IPS-18c (cell line): ENCODE results near the gene ANXA6.
"Not testable (repeated sequence)": the region's sequence is repeated elsewhere in the genome, so short reads cannot be mapped to it uniquely, and the experiment has no call there.

Experiments used
- H3K4me3 ChIP-seq: 2 replicates; pipeline ENCODE4 v1.7.0; 2013; ENCODE audit warnings: low read depth, mild to moderate bottlenecking, low read length, moderate library complexity; ENCODE audit not compliant: insufficient read depth
- H3K9me3 ChIP-seq: one replicate; pipeline ENCODE4 v1.6.1; 2013; ENCODE audit warnings: mild to moderate bottlenecking, low read length, moderate library complexity; ENCODE audit not compliant: control insufficient read depth, insufficient read depth

ANXA6 gene

DNA sequence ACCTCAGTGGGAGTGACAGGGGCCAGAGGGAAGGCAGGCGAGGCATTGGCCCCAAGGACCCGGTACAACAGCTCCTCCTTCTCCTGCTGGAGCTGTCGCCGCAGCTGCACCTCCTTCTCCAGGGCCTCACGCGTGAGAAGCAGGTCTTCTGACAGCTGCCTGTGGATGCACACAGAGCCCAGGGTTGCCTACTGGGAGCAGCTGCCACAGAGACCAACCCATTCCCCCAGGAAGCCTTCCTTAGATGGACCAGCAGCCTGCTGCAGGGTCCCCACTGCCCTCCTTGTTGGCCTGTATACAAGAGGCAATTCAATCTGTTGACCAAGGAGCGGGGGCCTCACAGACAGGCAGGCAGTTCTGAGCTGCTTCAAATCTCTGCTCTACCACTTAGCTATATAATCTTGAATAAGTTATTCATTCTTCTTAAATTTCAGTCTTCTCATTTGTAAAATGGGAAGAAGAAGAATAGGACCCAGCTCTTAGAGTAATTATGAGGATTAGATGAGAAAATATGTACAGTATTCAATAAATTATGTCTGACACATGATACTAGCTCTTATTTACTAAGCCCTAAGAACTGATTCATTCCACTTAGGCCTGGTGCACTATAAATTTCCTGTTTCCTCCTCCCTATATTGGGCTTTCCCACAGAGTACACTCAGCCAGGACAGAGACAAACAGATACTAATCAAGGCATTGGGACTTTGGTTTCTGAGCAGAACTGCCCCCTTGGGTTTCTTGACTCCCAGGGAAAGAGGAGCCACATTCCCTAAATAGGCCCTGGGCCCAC is 26.1 kb upstream of the ANXA6 start:
- Histone ChIP-seq H3K4me3 (no peak overlapping the region), H3K9me3 (no peaks in the 10 kb centered on the region)

DNA sequence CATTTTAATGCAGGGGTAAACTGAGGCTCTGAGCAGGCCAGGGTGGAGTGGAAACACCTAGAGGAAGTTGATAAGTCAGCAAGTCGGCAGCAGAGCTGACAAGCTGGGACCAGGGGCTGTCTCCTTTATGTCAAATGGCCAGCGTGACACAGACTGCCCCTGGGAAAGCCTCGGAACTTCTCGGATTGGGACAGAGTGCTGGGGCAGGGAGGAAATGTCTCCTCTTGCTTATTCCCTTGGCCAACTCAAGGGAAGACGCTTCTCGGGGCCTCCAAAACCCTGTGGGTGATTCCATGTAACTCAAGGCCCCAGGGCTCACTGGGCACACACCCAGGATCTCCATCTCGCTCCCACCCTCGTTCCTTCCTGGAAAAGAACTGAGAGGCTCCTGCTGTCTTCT is 25.4 kb upstream of the ANXA6 start:
- no peak overlapping the region for H3K4me3 ChIP-seq
- no peaks in the 10 kb centered on the region for H3K9me3 ChIP-seq

DNA sequence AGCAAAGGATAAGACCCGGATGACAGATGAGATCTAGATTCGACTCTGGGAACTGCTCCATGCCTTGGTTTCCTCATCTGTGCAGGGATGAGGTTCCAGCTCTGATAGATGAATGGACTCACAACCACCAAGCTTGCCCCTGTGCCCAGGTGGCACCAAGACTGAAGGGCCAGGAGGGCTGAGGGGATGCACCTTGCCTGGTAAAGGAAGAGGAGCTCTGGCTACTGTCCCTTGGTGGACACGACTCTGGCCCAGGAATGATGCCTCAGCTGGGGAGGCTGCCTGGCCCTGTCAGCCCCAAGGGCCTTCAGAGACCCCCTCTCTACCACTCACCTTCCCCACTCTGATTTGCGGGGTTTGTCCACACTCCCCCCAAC is 24.9 kb upstream of the ANXA6 start:
- Histone ChIP-seq H3K4me3 (no peak overlapping the region), H3K9me3 (no peaks in the 10 kb centered on the region)

DNA sequence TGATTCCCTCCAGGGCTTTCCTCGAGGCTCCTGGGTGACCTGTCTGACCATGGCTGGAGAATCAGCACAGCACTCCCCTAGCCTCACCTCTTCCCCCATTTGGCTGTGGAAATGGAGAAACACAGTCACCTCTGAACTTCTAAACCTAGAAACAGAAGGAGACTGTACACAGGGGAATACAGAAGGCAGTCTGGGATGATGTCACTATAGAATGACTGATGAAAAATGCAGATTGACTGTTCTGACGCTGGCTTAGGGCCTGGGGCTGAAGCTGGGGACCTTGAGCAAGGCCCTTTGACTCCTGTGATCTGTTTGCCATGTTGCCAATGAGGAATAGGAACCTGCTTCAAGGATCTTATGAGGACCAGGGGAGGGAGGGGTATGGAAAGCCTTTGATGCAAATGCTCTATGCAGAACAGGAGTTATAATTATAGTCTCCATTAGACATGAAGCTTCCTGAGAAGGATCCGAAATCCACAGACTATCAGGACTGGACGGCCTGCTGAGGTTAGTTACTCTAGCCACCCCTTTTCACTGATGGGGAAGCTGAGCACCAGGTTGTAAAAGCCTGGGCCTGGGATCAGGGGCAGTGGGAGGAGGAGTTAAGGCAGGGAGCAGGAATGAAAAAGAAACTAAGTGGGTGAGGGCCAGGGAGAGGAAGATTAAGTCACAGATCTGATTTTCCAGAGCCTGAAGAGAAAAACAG is 24.4 kb upstream of the ANXA6 start:
- Histone ChIP-seq H3K4me3 (no peak overlapping the region), H3K9me3 (no peaks in the 10 kb centered on the region)

DNA sequence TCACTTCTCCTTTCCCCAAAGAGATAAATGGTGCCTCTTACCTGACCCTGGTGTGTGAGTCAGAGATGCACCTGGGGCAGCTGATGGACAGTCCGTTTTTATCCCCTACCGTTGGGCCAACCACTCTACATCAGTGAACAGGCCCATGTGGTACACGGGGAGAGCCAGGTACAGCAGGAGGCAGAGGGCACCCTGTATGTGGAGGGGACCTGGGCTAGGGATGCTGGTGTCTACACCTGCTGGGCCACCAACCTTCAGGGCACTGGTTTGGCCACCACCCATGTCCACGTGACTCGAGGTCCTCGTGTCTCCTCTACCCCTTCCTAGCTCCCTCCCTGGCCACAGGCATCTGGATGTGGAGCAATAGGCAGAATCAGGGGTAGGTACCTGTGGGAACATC is 22.7 kb upstream of the ANXA6 start:
- Histone ChIP-seq H3K9me3 (no peaks in the 10 kb centered on the region), H3K4me3 (no peak overlapping the region)

DNA sequence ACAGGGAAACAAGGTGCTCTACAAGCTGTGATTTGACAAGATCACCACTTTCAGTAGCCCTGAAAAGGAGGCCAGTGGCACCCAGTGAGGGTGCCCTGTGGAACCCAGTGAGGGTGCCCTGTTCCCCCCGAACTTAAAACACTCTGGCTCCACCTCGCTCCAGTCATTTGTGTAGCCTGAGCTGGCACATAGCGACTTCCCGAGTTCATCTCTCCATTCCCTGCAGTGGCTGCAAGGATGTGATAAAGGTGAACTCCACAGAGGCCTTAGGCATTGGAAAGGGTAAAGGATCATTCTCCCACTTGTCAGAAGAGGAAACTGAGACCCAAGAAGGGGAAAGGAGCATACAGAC is 21.9 kb upstream of the ANXA6 start:
- Histone ChIP-seq H3K4me3 (no peak overlapping the region), H3K9me3 (no peaks in the 10 kb centered on the region)

DNA sequence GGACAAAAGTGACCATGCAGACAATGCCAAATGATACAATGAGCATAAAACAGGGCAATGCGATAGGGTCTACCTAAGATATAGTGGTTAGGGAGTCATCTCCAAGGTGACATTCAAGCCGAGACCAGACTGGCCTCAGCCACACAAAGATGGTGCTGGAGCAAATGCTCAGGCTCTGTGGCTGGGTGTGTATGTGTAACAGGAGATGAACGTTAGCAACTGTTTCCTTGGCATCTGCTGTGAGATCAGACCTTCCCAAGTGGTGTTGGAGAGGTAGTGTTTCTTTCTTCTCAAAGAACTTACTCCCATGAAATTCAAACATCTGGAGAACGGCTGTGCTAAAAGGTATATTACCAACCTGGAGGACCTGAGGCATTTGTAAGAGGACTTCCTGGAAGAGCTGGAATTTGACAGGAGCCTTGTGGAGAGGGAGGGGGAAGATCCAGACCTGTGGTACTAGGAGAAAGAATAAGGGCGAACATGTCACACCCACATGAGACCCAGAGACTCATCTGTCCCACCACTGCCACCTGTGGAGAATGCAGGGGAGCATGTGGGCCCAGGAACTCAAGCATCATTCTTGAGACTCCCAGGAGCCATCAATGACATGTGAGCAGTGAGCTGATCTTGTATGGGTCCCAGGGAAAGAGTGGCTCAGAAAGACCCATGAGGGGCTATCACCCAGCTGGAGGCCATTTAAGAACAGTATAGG is 21.4 kb upstream of the ANXA6 start:
- no peak overlapping the region for H3K4me3 ChIP-seq
- no peaks in the 10 kb centered on the region for H3K9me3 ChIP-seq

DNA sequence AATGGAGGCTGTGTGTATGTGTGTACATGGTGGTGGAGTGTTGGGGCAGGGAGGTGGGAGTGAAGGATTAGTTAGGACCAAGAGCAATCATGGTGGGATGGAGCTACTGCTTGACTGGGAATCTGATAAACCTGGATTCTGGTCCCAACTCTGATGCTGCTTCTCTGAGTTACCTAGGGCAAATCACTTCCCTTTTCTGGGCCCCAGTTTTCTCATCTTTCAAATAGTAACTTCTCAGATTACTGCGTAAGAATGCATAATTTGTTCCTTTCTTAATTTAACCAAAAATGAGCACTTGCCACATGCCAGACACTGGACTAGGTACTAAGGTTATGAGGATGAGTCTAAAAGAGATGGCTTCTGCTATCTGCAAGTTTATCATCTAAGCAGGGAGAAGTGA is 20.8 kb upstream of the ANXA6 start:
- Histone ChIP-seq H3K9me3 (no peaks in the 10 kb centered on the region), H3K4me3 (no peak overlapping the region)

DNA sequence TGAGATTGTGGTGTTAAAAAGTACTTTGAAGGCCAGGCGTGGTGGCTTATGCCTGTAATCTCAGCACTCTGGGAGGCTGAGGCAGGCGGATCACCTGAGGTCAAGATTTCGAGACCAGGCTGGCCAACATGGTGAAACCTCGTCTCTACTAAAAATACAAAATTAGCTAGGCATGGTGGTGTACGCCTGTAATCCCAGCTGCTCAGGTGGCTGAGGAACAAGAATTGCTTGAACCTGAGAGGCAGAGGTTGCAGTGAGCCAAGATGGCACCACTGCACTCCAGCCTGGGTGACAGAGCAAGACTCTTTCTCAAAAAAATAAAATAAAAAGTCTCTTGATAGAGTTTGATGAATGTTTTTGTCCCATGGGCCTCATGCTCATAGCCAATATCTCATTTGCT is 18.7 kb upstream of the ANXA6 start:
- H3K4me3 ChIP-seq, H3K9me3 ChIP-seq: not testable (repeated sequence)

DNA sequence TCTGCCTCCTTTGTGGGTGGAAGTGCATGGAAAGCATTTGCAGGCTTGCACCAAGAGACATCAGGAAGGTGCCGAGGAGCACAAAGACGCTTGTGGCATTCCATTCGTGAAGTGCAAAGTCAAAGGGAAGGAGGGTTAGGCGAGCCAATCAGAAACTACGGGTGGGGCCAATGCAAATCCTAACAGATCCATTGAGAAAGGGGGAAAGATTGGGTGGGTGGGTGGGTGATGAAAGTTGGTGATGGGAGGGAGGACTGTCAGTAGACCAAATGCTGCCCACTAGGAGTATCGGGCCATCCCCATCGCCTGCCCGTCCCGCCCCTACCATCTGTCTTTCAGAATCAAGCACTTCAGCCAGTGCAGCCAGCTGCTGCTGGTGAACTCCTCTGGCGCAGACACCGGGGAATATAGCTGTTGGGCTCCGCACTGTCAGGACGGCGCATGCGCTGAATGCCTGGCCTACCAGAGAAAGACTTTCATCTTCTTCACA is 17.1 kb upstream of the ANXA6 start:
- Histone ChIP-seq H3K9me3 (no peaks in the 10 kb centered on the region), H3K4me3 (no peak overlapping the region)

DNA sequence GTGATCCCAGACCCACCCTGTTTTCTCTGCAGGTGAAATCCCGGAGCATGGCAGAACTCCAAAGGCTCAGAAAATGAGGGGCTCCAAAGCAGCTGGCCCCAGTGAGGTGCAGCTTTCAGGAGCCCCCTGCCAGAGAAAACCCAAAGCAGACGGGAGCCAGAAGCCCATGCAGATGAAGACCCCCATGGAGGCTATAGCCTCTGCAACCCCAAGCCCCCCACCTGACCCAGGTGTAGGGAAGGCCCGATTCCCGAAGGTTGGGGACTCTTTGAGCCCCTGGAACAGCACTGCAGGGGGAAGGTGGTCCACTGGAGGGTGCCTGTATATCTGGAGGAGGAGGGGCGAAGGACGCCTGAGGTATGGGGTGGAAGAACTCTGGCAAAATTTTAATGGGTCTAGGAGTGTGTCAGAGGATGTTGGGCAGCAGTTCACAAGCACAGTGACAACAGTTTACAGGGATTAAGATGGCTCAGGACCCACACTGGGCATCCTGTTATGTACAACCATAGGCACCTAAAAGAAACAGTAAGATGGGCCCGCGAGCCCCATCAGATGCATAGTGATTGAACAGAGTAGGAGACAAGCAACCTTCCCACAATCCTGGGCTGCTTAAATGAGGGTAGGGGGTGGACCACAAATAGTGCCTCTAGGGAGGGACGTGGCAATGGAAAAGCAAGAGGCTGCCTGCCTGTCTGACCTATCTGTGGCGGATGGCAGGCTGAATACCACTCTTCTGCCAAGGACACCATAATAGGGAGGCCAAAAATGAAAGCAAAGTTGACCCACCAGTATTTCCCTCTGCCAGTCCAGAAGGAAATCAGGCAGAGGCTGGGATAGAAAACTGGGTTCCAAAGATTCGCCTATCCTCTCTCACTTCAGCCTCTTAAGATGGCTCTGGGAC is 16.4 kb upstream of the ANXA6 start:
- Histone ChIP-seq H3K9me3 (no peaks in the 10 kb centered on the region), H3K4me3 (no peak overlapping the region)

DNA sequence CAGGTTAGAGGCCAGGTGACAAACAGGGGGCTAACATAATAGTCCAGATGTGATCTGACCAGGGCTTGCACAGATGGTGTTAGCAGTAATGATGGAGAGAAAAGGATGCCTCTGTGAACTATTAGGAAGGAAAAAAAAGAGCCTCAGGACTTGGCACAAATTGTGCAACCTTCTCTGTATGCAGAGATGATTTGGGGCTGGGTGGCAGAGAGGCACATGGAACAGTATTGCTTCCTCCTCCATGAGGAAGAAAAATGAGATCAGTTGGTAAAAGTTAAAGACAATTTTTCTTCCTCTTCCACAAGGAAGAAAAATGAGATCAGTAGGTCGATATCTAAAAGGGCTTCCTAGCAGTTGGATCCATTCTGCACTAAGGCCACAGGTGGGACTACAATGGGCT is 13.9 kb upstream of the ANXA6 start:
- H3K9me3 ChIP-seq, result no peaks in the 10 kb centered on the region
- no peak overlapping the region for H3K4me3 ChIP-seq

DNA sequence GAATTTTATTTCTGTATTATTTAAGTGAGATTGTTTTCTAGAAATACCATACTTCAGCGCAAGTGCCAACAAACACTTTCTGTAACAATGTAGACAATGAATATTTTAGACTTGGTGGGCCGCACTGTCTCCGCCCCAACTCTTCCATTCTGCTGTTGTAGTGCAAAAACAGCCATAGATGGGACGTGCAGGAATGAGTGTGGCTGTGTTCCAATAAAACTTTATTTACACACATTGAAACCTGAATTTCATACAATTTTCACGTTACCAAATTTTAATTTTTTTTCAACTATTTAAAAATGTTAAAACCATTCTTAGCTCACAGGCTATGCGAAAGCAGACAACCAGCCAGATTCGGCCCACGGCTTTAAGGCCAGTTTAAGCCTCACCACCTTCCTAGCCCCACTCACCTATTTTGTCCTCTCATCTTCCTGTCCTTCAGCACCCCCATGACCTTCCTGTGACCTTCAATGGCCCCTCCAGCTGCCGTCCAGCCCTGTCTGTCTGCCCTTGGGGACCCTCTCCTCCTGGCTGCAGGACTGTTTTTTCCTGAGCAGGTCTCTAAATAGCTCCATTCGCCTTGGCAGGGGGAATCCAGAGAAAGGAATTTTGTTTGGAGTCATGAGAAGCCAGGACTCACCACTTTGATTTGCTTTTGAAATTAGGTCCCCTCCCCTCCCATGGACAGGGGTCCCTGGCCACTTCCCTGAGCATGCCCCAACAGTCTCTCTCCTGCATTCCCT is 11.2 kb upstream of the ANXA6 start:
- Histone ChIP-seq H3K9me3 (no peaks in the 10 kb centered on the region), H3K4me3 (no peak overlapping the region)

DNA sequence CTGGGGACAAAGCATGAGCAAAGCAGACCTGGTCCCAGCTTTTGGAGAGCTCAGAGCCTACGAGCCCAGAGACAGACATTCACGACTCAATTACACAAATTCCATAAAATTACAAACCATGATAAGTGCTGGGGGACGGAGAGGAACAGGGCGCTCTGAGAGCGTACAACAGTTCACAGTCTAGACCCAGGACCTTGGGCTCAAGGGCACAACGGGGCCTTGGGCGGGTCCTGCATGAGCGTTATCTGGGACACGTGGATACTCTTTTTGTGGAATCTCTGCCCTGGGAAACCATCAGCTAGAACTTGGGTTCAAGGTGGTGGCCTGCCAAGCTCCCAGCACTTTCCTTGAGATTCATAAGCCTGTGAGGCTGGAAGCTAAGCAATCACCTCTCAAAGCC is 9.4 kb upstream of the ANXA6 start:
- Histone ChIP-seq H3K4me3 (no peak overlapping the region), H3K9me3 (no peaks in the 10 kb centered on the region)

DNA sequence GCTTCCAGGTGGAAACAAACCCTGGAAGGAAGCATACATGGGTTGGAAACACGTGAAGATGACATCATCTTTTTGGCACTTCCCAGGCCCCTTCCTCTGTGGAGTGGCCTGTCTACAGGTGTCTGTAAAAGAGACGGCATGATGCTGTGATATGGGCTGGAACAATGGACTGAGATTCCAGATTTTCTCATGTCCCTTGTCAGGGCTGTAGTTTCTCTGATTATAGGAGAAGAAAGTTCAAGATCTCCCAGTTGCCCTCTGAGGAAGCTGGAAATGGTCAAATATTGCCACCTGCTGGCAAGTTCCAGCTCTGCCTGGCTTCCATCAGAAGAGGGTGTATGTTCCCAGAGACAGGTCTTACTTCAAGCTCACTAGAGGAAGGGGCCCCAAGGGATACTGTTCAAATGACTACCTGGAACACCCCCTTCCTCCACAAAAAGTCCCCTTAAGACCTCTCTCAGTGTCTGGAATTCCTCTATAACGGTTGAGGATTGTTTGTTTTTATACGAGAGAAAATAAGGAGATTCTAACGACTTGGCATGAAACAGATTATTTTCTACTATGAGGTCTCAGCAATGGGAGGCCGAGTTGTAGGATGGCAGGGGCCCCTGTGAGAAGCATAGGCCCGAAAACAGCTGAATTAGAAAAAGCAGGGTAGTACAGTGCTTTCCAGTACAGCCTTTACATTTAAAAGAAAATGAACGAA is 7.3 kb upstream of the ANXA6 start:
- Histone ChIP-seq H3K4me3 (no peak overlapping the region), H3K9me3 (no peaks in the 10 kb centered on the region)

DNA sequence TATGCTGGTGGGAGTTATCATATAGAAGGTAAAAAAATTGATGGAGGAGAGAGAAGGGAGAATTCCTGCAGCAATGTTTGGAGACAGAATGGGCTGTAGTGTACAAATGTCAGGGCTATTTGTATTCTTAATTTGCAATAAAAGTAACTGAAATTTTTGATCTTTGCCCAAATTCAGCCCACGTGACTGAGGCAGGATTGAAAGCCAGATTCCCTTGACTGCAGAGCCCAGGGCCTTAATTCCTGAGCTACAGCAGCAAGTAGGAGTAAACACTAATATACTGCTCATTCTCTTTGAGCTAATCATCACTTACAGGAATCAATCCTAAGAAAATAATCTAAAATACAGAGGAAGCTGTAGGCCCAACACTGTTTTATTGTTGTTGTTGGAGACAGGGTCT is 5.2 kb upstream of the ANXA6 start:
- no peaks in the 10 kb centered on the region for H3K9me3 ChIP-seq
- no peak overlapping the region for H3K4me3 ChIP-seq
